Amniotic epithelial cell (primary cell): Measurements from ENCODE around the gene SSBP3.
"Not testable (repeated sequence)": the region's sequence is repeated elsewhere in the genome, so short reads cannot be mapped to it uniquely, and the experiment has no call there.

Source experiments
- DNase-seq: peaks from one replicate; pipeline ENCODE4 v3.0.0-alpha.2; 2010; ENCODE audit warnings: low read depth

SSBP3 gene

GRCh38 chr1:54221113-54221834 lies 184.9 kb downstream of the SSBP3 start:
- no peak for DNase-seq

- DNase-seq, result peak; percentile 73
Measured at GRCh38 chr1:54220004-54220811, 186.0 kb downstream of the SSBP3 start.

- DNase-seq, result peak; percentile 64
Measured at GRCh38 chr1:54219688-54220003, 186.5 kb downstream of the SSBP3 start.

GRCh38 chr1:54218883-54219687 lies 187.1 kb downstream of the SSBP3 start:
- no peak for DNase-seq

- DNase-seq, result no peak
Measured at GRCh38 chr1:54215523-54215922, 190.7 kb downstream of the SSBP3 start.

- no peak for DNase-seq
Measured at GRCh38 chr1:54212872-54213271, 193.3 kb downstream of the SSBP3 start.

GRCh38 chr1:54207896-54208295 lies 198.3 kb downstream of the SSBP3 start:
- DNase-seq, result not testable (repeated sequence)

GRCh38 chr1:54207287-54207686 lies 198.9 kb downstream of the SSBP3 start:
- DNase-seq, result no peak

GRCh38 chr1:54204199-54204598 lies 202.0 kb downstream of the SSBP3 start:
- no peak for DNase-seq

GRCh38 chr1:54200519-54200997 lies 205.6 kb downstream of the SSBP3 start:
- DNase-seq, result no peak

- DNase-seq, result peak; percentile 97
Measured at GRCh38 chr1:54199765-54200518, 206.3 kb downstream of the SSBP3 start, which contains the start of the genes CYB5RL and MRPL37. Gene CYB5RL (minus strand): TSS chr1:54200030. CDS start chr1:54195616, 4,414 bp downstream. Gene MRPL37 (plus strand): TSS chr1:54200167. CDS start chr1:54200244, 77 bp downstream.

- DNase-seq, result peak; percentile 41
Measured at GRCh38 chr1:54199151-54199764, 206.9 kb downstream of the SSBP3 start.

GRCh38 chr1:54193453-54193852 lies 212.7 kb downstream of the SSBP3 start:
- no peak for DNase-seq

- no peak for DNase-seq
Measured at GRCh38 chr1:54191525-54191924, 214.7 kb downstream of the SSBP3 start.

GRCh38 chr1:54190526-54190925 lies 215.7 kb downstream of the SSBP3 start:
- DNase-seq, result peak; percentile 55

- DNase-seq, result peak; percentile 22
Measured at GRCh38 chr1:54188291-54188690, 217.9 kb downstream of the SSBP3 start.

GRCh38 chr1:54186056-54186455 lies 220.1 kb downstream of the SSBP3 start:
- DNase-seq, result no peak

GRCh38 chr1:54180701-54181360 lies 225.4 kb downstream of the SSBP3 start:
- no peak for DNase-seq

GRCh38 chr1:54178296-54179070 lies 227.7 kb downstream of the SSBP3 start:
- DNase-seq, result no peak

GRCh38 chr1:54177726-54178125 lies 228.5 kb downstream of the SSBP3 start:
- DNase-seq, result no peak
